Psoas muscle (tissue), 8 donors: ENCODE data around the gene AGO1. TPM values are rescaled to one million over a fixed set of nuclear protein-coding genes. Genes with fewer than 3 reads are reported as not detected.
"Not testable (repeated sequence)": the region's sequence is repeated elsewhere in the genome, so short reads cannot be mapped to it uniquely, and the experiment has no call there.

Source experiments
- ATAC-seq, 4 donors: fragments of 200-7000 bp; cut with Tn5 transposase; one replicate each; pipeline ENCODE4 v1.9.1; 2020; ENCODE audit warnings: moderate library complexity in 3 of 4, mild to moderate bottlenecking in 2 of 4
- DNase-seq, 2 donors: peaks; one replicate each; pipeline ENCODE4 v3.0.0-alpha.2; 2020
- H3K27ac ChIP-seq: fragments of 200-600 bp; one replicate; pipeline ENCODE4 v1.8.0; 2022
- H3K27me3 ChIP-seq, 3 donors: fragments of 200-600 bp in 1 of 3; one replicate each; pipeline versions ENCODE4 v1.6.1 to v1.8.0; 2013 to 2022; ENCODE audit warnings: low read length in 2 of 3, mild to moderate bottlenecking in 2 of 3, moderate library complexity in 1 of 3; ENCODE audit not compliant: insufficient read depth in 3 of 3
- H3K36me3 ChIP-seq, 2 donors: fragments of 200-600 bp in 1 of 2; one replicate each; pipeline versions ENCODE4 v1.6.1 to v1.8.0; 2013 to 2022; ENCODE audit warnings: low read depth in 1 of 2, mild to moderate bottlenecking in 1 of 2, moderate library complexity in 1 of 2; ENCODE audit not compliant: insufficient read depth in 1 of 2
- H3K4me1 ChIP-seq: fragments of 200-600 bp; one replicate; pipeline ENCODE4 v1.8.0; 2022
- H3K4me3 ChIP-seq: fragments of 200-600 bp; one replicate; pipeline ENCODE4 v1.8.0; 2022; ENCODE audit warnings: mild to moderate bottlenecking
- H3K9me3 ChIP-seq: fragments of 200-600 bp; one replicate; pipeline ENCODE4 v1.8.0; 2022
- WGBS, 3 donors: extraction: QIAGEN DNeasy Blood & Tissue Kit; methylation state at CpG; one replicate each; pipeline versions ENCODE4 v1.1.6 to v1.1.7; 2013; 5-methylcytosine and 5-hydroxymethylcytosine counted together
- intact Hi-C, 2 donors: fragments of 100-400 bp; cut with DNase I; formaldehyde crosslinking; loops; one replicate each; pipeline versions ENCODE4 v1.11.0 to v1.14.2; 2022
- polyA plus RNA-seq, 3 donors: library from polyadenylated mRNA; stranded (reverse); fragments of 200-250 nt; gene quantifications; one replicate each; pipeline ENCODE4 v1.2.3, GENCODE V29; 2013
- total RNA-seq, 4 donors: library from RNA; stranded (reverse); fragmentation: NEBNext Ultra II Directional in 2 of 4; extraction: Animal tissue kit (Norgen Biotek cat#: 25700) in 2 of 4; gene quantifications; one replicate each; pipeline versions ENCODE4 v1.2.1 to v1.2.4, GENCODE V29; 2021 to 2023
- TF ChIP-seq, protein P1 (sequence below): fragments of 200-600 bp; IDR thresholded peaks from one replicate; pipeline ENCODE4 v1.8.0; 2022; ENCODE audit warnings: antibody characterized with exemption
- donor health status: healthy with polysubstance abuse.
- donor health status: DM: no; HTN: no; CAD: no; lungs with moderate emphysema.
- donor health status: Bipolar disorder and iron deficiency.
- donor health status: healthy.
- donor health status: DM: yes; HTN: yes; CAD: no.
- donor health status: DM: no; HTN: no; CAD: no.
- donor health status: DM: no; HTN: no; CAD: no.
- donor health status: DM: yes; HTN: yes; CAD: no.

The AGO1 gene
- total and polyA plus RNA-seq, 7 donors = 2.2 to 16.3 (median 9.8) TPM

DNA sequence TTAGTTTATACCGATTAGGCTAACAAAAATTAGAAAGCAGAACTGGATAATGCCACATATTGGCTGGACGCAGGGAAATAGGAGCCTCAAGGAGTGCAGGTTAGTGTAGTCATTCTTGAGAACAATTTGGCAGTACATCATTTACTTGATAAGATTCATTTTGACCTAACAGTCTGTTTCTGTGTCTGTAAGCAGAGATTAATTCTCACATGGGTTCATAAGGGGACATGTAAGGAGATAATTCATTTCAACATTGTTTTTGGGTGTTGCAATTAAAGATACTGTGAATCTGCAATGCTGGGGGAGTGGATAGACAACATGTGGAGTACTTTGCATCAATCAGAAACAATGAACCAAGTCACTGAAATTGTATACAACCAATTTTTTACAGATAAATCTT, 79.9 kb downstream of the AGO1 start:
- Histone ChIP-seq H3K27ac (no peak overlapping the region), H3K36me3 (peaks cover 0 to 7% of the 10 kb centered on the region in 2 donors), H3K4me1 (no peaks in the 10 kb centered on the region), H3K4me3 (no peak overlapping the region), H3K9me3 (no peaks in the 10 kb centered on the region), H3K27me3 (no peaks in the 10 kb centered on the region)
- ATAC-seq (no peak), DNase-seq (no peak)
- TF ChIP-seq, protein P1, sequence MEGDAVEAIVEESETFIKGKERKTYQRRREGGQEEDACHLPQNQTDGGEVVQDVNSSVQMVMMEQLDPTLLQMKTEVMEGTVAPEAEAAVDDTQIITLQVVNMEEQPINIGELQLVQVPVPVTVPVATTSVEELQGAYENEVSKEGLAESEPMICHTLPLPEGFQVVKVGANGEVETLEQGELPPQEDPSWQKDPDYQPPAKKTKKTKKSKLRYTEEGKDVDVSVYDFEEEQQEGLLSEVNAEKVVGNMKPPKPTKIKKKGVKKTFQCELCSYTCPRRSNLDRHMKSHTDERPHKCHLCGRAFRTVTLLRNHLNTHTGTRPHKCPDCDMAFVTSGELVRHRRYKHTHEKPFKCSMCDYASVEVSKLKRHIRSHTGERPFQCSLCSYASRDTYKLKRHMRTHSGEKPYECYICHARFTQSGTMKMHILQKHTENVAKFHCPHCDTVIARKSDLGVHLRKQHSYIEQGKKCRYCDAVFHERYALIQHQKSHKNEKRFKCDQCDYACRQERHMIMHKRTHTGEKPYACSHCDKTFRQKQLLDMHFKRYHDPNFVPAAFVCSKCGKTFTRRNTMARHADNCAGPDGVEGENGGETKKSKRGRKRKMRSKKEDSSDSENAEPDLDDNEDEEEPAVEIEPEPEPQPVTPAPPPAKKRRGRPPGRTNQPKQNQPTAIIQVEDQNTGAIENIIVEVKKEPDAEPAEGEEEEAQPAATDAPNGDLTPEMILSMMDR = no peak
- 62 to 89% (median 69%) methylated on average over 2 of the region's 2 CpGs for WGBS, 3 donors
- intact Hi-C loops = no loop called here

DNA sequence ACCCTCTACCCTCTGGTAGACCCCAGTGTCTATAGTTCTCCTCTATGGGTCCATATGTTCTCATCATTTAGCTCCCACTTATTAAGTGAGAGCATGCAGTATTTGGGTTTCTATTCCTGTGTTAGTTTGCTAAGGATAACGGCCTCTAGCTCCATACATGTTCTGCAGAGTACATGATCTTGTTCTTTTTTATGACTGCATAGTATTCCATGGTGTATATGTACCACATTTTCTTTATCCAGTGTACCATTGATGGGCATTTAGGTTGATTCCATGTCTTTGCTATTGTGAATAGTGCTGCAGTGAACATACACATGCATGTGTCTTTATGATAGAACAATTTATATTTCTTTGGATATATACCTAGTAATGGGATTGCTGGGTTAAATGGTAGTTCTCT, 81.3 kb downstream of the AGO1 start:
- H3K4me1 ChIP-seq, ATAC-seq, H3K27ac ChIP-seq, H3K9me3 ChIP-seq, H3K4me3 ChIP-seq, H3K27me3 ChIP-seq, DNase-seq, intact Hi-C loops: not testable (repeated sequence)
- 93 to 100% (median 100%) methylated on average over 1 of the region's 1 CpG for WGBS, 3 donors
- H3K36me3 ChIP-seq = peaks cover 0 to 13% of the 10 kb centered on the region in 2 donors

DNA sequence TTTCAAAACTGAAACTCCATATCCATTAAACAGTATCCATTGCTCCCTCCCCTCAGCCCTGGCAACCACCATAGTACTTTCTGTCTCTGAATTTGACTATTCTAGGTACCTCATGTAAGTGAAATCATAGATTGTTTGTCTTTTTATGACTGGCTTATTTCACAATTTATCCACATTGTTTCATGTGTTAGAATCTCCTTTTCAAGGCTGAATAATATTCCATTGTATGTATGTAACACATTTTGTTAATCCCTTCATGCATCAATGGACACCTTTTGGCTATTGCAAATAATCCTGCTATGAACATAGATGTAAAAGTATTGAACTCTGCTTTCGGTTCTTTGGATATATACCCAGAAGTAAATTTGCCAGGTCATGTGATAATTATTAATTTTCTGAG, 85.4 kb downstream of the AGO1 start:
- 100% methylated on average over 1 of the region's 1 CpG for WGBS, 3 donors
- TF ChIP-seq, protein P1 = no peak
- intact Hi-C loops = no loop called here
- ATAC-seq = no peak
- no peak overlapping the region for H3K4me3 ChIP-seq
- H3K4me1 ChIP-seq = no peaks in the 10 kb centered on the region
- no peaks in the 10 kb centered on the region for H3K27me3 ChIP-seq
- H3K27ac ChIP-seq = no peak overlapping the region
- H3K9me3 ChIP-seq = no peaks in the 10 kb centered on the region
- peaks cover 0 to 30% of the 10 kb centered on the region in 2 donors for H3K36me3 ChIP-seq
- no peak for DNase-seq

DNA sequence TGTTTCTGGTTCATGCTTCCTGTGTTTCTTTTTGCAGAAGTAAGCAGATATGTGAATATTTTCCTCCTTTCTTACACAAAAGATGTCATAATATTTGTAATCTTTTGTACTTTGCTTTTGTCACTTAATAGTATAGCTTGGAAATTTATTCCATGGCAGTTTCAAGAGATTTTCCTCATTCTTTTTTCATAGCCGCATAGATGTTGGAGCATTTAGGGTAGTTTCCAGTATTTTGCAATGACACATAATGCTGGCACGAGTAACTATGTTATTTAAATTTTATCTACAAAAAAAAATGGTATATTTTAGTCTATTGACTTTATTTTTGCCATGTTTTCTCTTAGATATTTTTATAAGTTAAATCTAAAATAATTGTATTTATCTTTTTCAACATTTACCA, 88.6 kb downstream of the AGO1 start:
- Histone ChIP-seq H3K36me3 (peaks cover 0 to 55% of the 10 kb centered on the region in 2 donors), H3K27ac (no peak overlapping the region), H3K4me3 (no peak overlapping the region), H3K4me1 (no peaks in the 10 kb centered on the region), H3K27me3 (no peaks in the 10 kb centered on the region), H3K9me3 (no peaks in the 10 kb centered on the region)
- WGBS, 3 donors = 95 to 97% (median 96%) methylated on average over 2 of the region's 2 CpGs
- DNase-seq = no peak
- intact Hi-C loops = no loop called here
- no peak for ATAC-seq
- TF ChIP-seq, protein P1 = no peak

DNA sequence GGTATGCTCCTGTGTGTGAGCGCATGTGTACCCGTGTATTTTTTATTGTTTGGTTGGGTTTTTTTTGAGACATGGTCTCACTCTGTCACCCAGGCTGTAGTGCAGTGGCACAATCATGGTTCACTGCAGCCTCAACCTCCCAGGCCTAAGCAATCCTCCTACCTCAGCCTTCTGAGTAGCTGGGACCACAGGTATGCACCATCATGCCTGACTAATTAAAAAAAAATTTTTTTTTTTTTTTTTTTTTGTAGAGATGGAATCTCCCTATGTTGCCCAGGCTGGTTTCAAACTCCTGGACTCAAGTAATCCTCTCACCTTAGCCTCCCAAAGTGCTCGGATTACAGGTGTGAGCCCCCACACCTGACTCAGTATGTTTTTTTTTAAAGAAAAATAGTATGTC, 89.6 kb downstream of the AGO1 start:
- peaks cover 0 to 57% of the 10 kb centered on the region in 2 donors for H3K36me3 ChIP-seq
- DNase-seq, intact Hi-C loops: not testable (repeated sequence)

DNA sequence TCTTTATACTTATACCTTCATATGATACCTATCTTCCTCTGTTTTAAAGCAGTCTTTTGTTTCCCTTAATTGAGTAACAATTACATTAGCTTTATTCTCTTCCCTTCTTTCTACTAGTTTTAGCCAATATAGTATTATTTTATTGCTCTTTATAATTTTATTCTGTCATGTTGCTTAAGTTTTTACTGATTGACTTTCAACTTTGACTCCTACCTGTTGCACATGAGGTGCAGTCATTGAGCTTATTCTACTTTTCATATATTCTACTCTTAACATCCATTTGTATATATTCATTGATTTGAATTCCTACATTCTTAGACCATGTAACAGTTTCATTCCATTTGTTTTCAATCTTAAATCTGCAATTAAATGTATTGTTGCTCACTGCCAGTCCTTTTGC, 97.1 kb downstream of the AGO1 start:
- ATAC-seq = no peak
- no peak overlapping the region for H3K4me3 ChIP-seq
- H3K36me3 ChIP-seq = peaks cover 0 to 54% of the 10 kb centered on the region in 2 donors
- H3K4me1 ChIP-seq = no peaks in the 10 kb centered on the region
- TF ChIP-seq, protein P1 = no peak
- no peak for DNase-seq
- H3K9me3 ChIP-seq = no peaks in the 10 kb centered on the region
- H3K27ac ChIP-seq = no peak overlapping the region
- intact Hi-C loops = no loop called here
- no peaks in the 10 kb centered on the region for H3K27me3 ChIP-seq

More for the DNA sequence above, 89.6 kb downstream of the AGO1 start:
- not testable (repeated sequence) for H3K4me1 ChIP-seq, H3K4me3 ChIP-seq, H3K9me3 ChIP-seq, H3K27me3 ChIP-seq, H3K27ac ChIP-seq, ATAC-seq
- 92 to 99% (median 94%) methylated on average over 3 of the region's 3 CpGs for WGBS, 3 donors
